K562 (cell line): ENCODE measurements around the gene CD38. TPM values are rescaled to one million over a fixed set of nuclear protein-coding genes. Genes with fewer than 3 reads are reported as not detected.

ENCODE experiments used
- ATAC-seq: fragments of 200-7000 bp; cut with Tn5 transposase; 3 replicates; pipeline ENCODE4 v1.9.1; 2020; ENCODE audit warnings: moderate library complexity
- BruUV-seq: library from RNA; stranded (reverse); fragments of 400-500 nt; replicated peaks from 2 replicates; lab custom pipeline; 2021; lab: Mats Ljungman, UMichigan
- CTCF ChIA-PET: fragments of 300-600 bp; formaldehyde crosslinking; extraction: SDS; loops from one replicate; lab custom pipeline; 2021; ENCODE audit warnings: low intra/inter-chr PET ratio; lab: Yijun Ruan, JAX
- POLR2A ChIA-PET: fragments of 300-600, 350-650 bp; sonication (Branson Sonifier 250); formaldehyde crosslinking; extraction: SDS; loops from one replicate; lab custom pipeline; 2021; ENCODE audit warnings: antibody characterized with exemption, inconsistent platforms; lab: Yijun Ruan, JAX
- DNase-seq, 4 experiments: peaks; one replicate each; pipeline versions ENCODE4 v3.0.0 to v3.0.0-alpha.2; 2011 to 2018; ENCODE audit warnings: low spot score in 3 of 4, mixed read lengths in 3 of 4; ENCODE audit errors: extremely low read depth in 1 of 4
- FAIRE-seq: peaks from 2 replicates; lab custom pipeline; 2011; peaks lifted over from hg19 to GRCh38; lab: Jason Lieb, UNC
- H2AFZ ChIP-seq: 2 replicates; pipeline ENCODE4 v1.6.0; 2011; ENCODE audit warnings: low read depth, low read length, control low read depth, inconsistent platforms
- H3K27ac ChIP-seq: fragments of 200-600 bp; 3 replicates; pipeline ENCODE4 v1.8.0; 2011; ENCODE audit warnings: low read depth, mild to moderate bottlenecking, control low read depth, inconsistent platforms, low read length, moderate library complexity, mixed read lengths; ENCODE audit errors: extremely low read depth
- H3K27me3 ChIP-seq, 2 experiments: fragments of 300-600 bp in 1 of 2; 2 replicates in 1 of 2; 3 replicates in 1 of 2; pipeline versions ENCODE4 v1.6.0 to v1.8.0; 2011; ENCODE audit warnings: inconsistent platforms in 2 of 2, low read length in 2 of 2, mild to moderate bottlenecking in 1 of 2, mixed read lengths in 1 of 2, moderate library complexity in 1 of 2; ENCODE audit not compliant: control insufficient read depth in 2 of 2, insufficient read depth in 2 of 2
- H3K36me3 ChIP-seq: fragments of 300-600 bp; 3 replicates; pipeline ENCODE4 v1.8.0; 2011; ENCODE audit warnings: mild to moderate bottlenecking, low read length, inconsistent platforms; ENCODE audit not compliant: control insufficient read depth, insufficient read depth
- H3K4me1 ChIP-seq, 2 experiments: fragments of 200-600 bp in 1 of 2; replicated peaks in 1 of 2; 2 replicates in 1 of 2; 3 replicates in 1 of 2; pipeline versions ENCODE4 v1.5.1 to v1.8.0; 2011; ENCODE audit warnings: inconsistent platforms in 2 of 2, low read length in 2 of 2, mild to moderate bottlenecking in 1 of 2, mixed read lengths in 1 of 2, moderate library complexity in 1 of 2; ENCODE audit not compliant: control insufficient read depth in 2 of 2, insufficient read depth in 2 of 2
- H3K4me2 ChIP-seq: 2 replicates; pipeline ENCODE4 v1.6.1; 2011; ENCODE audit warnings: low read length, control low read depth, inconsistent platforms, mixed read lengths; ENCODE audit not compliant: insufficient read depth
- H3K4me3 ChIP-seq: fragments of 200-600 bp; sonication (generic), shearing (Covaris generic); 2 replicates; pipeline ENCODE4 v1.5.1; 2016; ENCODE audit warnings: control low read depth, inconsistent platforms
- H3K79me2 ChIP-seq: fragments of 200-600 bp; 3 replicates; pipeline ENCODE4 v1.8.0; 2011; ENCODE audit warnings: low read length, inconsistent platforms; ENCODE audit not compliant: control insufficient read depth, insufficient read depth
- H3K9ac ChIP-seq, 2 experiments: 2 replicates each; pipeline versions ENCODE4 v1.6.0 to v1.6.1; 2011; ENCODE audit warnings: low read depth in 2 of 2, low read length in 2 of 2, control low read depth in 1 of 2, inconsistent platforms in 1 of 2, mild to moderate bottlenecking in 1 of 2, mixed read lengths in 1 of 2; ENCODE audit not compliant: insufficient read depth in 1 of 2
- H3K9me1 ChIP-seq: one replicate; pipeline ENCODE4 v1.6.0; 2011; ENCODE audit warnings: inconsistent platforms, mild to moderate bottlenecking, low read length, moderate library complexity; ENCODE audit not compliant: control insufficient read depth, insufficient read depth
- H3K9me3 ChIP-seq: replicated peaks from 2 replicates; pipeline ENCODE4 v1.5.1; 2011; ENCODE audit warnings: low read depth, low read length, inconsistent platforms; ENCODE audit not compliant: control insufficient read depth, insufficient read depth
- H4K20me1 ChIP-seq: replicated peaks from 2 replicates; pipeline ENCODE4 v1.6.1; 2011; ENCODE audit warnings: low read length, inconsistent platforms, mixed read lengths; ENCODE audit not compliant: control insufficient read depth, insufficient read depth
- CBX3 ChIP-seq, 2 experiments: IDR thresholded peaks; 1 replicate in 1 of 2; 2 replicates in 1 of 2; pipeline ENCODE4 v1.6.1; 2012; ENCODE audit warnings: inconsistent platforms in 2 of 2, low read length in 2 of 2, borderline replicate concordance in 1 of 2, control low read depth in 1 of 2
- NR2C2 ChIP-seq, 2 experiments: fragments of 200-800 bp in 1 of 2; sonication (Bioruptor generic) in 1 of 2; sonication (generic) in 1 of 2; formaldehyde crosslinking in 1 of 2; IDR thresholded peaks; 2 replicates each; pipeline versions ENCODE4 v1.6.1 to v1.8.0; 2016 to 2022; ENCODE audit warnings: mild to moderate bottlenecking in 1 of 2, missing compliant biosample characterization in 1 of 2, missing genetic modification characterization in 1 of 2, missing genetic modification reagents in 1 of 2
- RBM22 ChIP-seq: fragments of 200-400 bp; formaldehyde crosslinking; IDR thresholded peaks from 2 replicates; pipeline ENCODE4 v1.6.1; 2018; ENCODE audit warnings: low read length, low read depth; ENCODE audit not compliant: poor library complexity, severe bottlenecking
- RUNX1 ChIP-seq: sonication (generic); IDR thresholded peaks from 2 replicates; pipeline ENCODE4 v1.6.1; 2016; ENCODE audit warnings: antibody characterized with exemption, low read depth
- SMAD4 ChIP-seq: fragments of 250-450 bp; sonication (Bioruptor Pico); conservative IDR thresholded peaks from 2 replicates; pipeline ENCODE4 v1.8.0; 2021; ENCODE audit warnings: inconsistent platforms, mild to moderate bottlenecking, moderate library complexity
- SOX6 ChIP-seq: fragments of 450-650 bp; IDR thresholded peaks from 2 replicates; pipeline ENCODE4 v1.6.1; 2014; ENCODE audit warnings: mild to moderate bottlenecking
- SREBF1 ChIP-seq: fragments of 150-350 bp; IDR thresholded peaks from 2 replicates; pipeline ENCODE4 v1.6.1; 2014; ENCODE audit warnings: antibody characterized with exemption, low read depth, low read length, borderline replicate concordance
- TRIM28 ChIP-seq: fragments of 450-650 bp; IDR thresholded peaks from 2 replicates; pipeline ENCODE4 v1.6.1; 2017
- ZNF316 ChIP-seq: fragments of 450-650 bp; IDR thresholded peaks from 2 replicates; pipeline ENCODE4 v1.6.1; 2016
- WGBS: fragments of 100-300 bp; shearing (Covaris generic); methylation state at CpG from one replicate; pipeline ENCODE4 v1.1.6; 2016; ENCODE audit warnings: low coverage, mixed read lengths; ENCODE audit not compliant: insufficient coverage; ENCODE audit errors: missing lambda C conversion rate; 5-methylcytosine and 5-hydroxymethylcytosine counted together
- in situ Hi-C: fragments of 300-500 bp; cut with MboI; formaldehyde crosslinking; loops from 4 replicates; pipeline ENCODE4 v1.15.0; 2018; ENCODE audit warnings: inconsistent platforms, mixed read lengths
- intact Hi-C: fragments of 100-400 bp; cut with micrococcal nuclease; formaldehyde crosslinking; loops from 2 replicates; pipeline ENCODE4 v1.14.2; 2022
- polyA plus RNA-seq, 8 experiments: library from polyadenylated mRNA; depleted of rRNA in 4 of 8; stranded (reverse) in 5 of 8; unstranded in 3 of 8; fragments of >200 nt; fragmentation: Nextera tagmentation in 2 of 8; fragmentation: Illumina TruSeq in 1 of 8; extraction: Ambion mirVana in 2 of 8; extraction: Trizol in 1 of 8; gene quantifications; 2 replicates each; pipeline versions ENCODE4 v1.2.1 to v1.2.3, GENCODE V29; 2011 to 2014; ENCODE audit warnings: inconsistent platforms in 1 of 8, missing spikeins in 1 of 8
- total RNA-seq, 7 experiments: library from RNA; depleted of rRNA in 6 of 7; stranded (reverse); fragments of >200 nt in 6 of 7; fragmentation: Illumina TruSeq in 2 of 7; extraction: Trizol in 2 of 7; gene quantifications; 2 replicates each; pipeline versions ENCODE4 v1.2.1 to v1.2.3, GENCODE V29; 2011 to 2021; ENCODE audit warnings: low replicate concordance in 1 of 7
- TF ChIP-seq, protein P1 (sequence below): sonication (generic); formaldehyde crosslinking; IDR thresholded peaks from 2 replicates; pipeline ENCODE4 v1.8.0; 2022; ENCODE audit warnings: mild to moderate bottlenecking, missing genetic modification reagents
- TF ChIP-seq, protein P2 (sequence below): fragments of 250-450 bp; sonication (Bioruptor Pico); IDR thresholded peaks from 2 replicates; pipeline ENCODE4 v1.5.0; 2021
- TF ChIP-seq, protein P3 (sequence below), 2 experiments: fragments of 450-650 bp; IDR thresholded peaks; 2 replicates each; pipeline ENCODE4 v1.6.1; 2016
- TF ChIP-seq, protein P4 (sequence below), 2 experiments: fragments of 450-650 bp in 1 of 2; IDR thresholded peaks; 2 replicates each; pipeline ENCODE4 v1.6.1; 2011 to 2017; ENCODE audit warnings: low read depth in 2 of 2, antibody characterized with exemption in 1 of 2, borderline replicate concordance in 1 of 2, low read length in 1 of 2, mild to moderate bottlenecking in 1 of 2, mixed read lengths in 1 of 2; ENCODE audit not compliant: control insufficient read depth in 1 of 2

CD38 gene
- total and polyA plus RNA-seq, 9 of the 15 experiments (the other 6 are each of a cell fraction or from before 2014, with no cell fraction given), result 0.04 to 0.06 (median 0.04) TPM; not detected in 5

DNA sequence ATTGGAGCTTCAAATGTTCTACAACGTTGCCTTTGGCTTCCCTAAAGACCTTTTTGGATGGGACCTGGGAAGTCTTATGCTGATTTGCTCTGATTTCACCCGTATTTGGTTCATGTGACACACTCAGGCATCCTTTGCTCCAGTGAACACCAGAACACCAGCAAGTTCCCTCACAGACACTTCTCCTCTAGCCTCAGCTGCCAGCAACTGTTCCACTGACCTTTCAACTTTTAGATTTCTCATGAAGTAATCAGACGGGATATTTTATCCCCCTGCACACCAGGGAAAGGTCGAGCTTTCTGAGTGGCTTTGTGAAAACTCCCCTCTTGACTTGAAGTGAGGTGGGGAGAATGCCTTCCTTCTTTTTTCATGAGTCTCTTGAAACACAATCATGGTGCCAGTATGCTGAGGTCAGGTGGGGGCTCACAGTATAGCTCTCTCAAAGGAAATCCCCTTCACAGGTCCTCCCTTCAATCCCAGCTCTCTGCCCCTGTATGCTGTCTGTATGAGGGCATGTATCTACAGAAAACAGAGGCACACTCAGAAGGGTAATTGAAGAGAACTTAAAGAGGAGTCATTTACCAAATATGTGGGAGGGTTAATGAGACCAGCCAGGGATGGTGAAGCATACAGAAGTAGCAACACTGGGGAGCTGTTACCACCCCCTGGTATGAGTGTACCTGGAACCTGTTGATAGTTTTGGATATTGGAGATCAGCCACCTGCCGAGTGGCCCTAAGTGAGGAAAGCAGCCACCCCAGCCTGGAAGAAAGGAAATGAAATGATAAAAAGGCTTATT lies 97.7 kb downstream of the CD38 start (continued):
- TF ChIP-seq NR2C2 (CRISPR knock-in tag; IDR thresholded peaks at IDR 0.05) (no peak), NR2C2 (tag; IDR thresholded peaks at IDR 0.05) (no peak), RBM22 (no peak), SOX6 (no peak)
- TF ChIP-seq, protein P1, sequence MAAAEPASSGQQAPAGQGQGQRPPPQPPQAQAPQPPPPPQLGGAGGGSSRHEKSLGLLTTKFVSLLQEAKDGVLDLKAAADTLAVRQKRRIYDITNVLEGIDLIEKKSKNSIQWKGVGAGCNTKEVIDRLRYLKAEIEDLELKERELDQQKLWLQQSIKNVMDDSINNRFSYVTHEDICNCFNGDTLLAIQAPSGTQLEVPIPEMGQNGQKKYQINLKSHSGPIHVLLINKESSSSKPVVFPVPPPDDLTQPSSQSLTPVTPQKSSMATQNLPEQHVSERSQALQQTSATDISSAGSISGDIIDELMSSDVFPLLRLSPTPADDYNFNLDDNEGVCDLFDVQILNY, result no peak
- TF ChIP-seq, protein P2, sequence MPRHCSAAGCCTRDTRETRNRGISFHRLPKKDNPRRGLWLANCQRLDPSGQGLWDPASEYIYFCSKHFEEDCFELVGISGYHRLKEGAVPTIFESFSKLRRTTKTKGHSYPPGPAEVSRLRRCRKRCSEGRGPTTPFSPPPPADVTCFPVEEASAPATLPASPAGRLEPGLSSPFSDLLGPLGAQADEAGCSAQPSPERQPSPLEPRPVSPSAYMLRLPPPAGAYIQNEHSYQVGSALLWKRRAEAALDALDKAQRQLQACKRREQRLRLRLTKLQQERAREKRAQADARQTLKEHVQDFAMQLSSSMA (CRISPR knock-in tag), result no peak

DNA sequence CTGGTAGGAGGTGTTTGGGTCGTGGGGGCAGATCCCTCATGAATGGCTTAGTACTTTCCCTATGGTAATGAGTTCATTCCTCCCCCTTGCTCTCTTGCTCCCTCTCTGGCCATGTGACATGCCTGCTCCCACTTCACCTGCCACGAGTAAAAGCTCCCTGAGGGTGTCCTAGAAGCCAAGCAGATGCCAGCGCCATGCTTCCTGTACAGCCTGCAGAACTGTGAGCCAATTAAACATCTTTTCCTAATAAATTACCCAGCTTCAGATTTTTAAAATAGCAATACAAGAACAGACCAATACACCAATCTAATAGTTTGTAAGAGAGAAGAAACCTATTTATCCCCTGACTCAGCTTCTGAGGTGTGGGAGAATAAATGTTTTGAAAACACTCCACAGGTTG lies 99.9 kb downstream of the CD38 start:
- Histone ChIP-seq H3K4me1 (no peaks in the 10 kb centered on the region), H3K9ac (no peak overlapping the region), H3K79me2 (no peaks in the 10 kb centered on the region), H3K36me3 (no peaks in the 10 kb centered on the region), H3K27ac (no peak overlapping the region), H3K9me3 (no peaks in the 10 kb centered on the region), H3K4me3 (no peak overlapping the region), H3K9me1 (no peaks in the 10 kb centered on the region), H2AFZ (no peak overlapping the region), H3K27me3 (no peaks in the 10 kb centered on the region), H3K4me2 (no peak overlapping the region), H4K20me1 (no peaks in the 10 kb centered on the region)
- DNase-seq (no peak), FAIRE-seq (no peak), ATAC-seq (no peak)
- POLR2A ChIA-PET, result interaction anchor here (1.2 kb wide), 1 partner anchor 15 kb away, joined by 3 read pairs; no protein-coding TSS in a partner anchor
- 0% methylated on average over 3 of the region's 3 CpGs for WGBS
- in situ Hi-C loops (no loop called here), intact Hi-C loops (no loop called here)
- BruUV-seq, result no TSS peak
- CTCF ChIA-PET, result no interaction called here
- peak; percentile 60; the same call in 1 of the 2 replicates for TF ChIP-seq TRIM28
- TF ChIP-seq, protein P3, sequence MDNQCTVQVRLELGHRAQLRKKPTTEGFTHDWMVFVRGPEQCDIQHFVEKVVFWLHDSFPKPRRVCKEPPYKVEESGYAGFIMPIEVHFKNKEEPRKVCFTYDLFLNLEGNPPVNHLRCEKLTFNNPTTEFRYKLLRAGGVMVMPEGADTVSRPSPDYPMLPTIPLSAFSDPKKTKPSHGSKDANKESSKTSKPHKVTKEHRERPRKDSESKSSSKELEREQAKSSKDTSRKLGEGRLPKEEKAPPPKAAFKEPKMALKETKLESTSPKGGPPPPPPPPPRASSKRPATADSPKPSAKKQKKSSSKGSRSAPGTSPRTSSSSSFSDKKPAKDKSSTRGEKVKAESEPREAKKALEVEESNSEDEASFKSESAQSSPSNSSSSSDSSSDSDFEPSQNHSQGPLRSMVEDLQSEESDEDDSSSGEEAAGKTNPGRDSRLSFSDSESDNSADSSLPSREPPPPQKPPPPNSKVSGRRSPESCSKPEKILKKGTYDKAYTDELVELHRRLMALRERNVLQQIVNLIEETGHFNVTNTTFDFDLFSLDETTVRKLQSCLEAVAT (IDR thresholded peaks at IDR 0.05), result no peak
- 0 out of 3 replicates have a peak, but pooled peaks of 1 of the 2 experiments have one; percentile 26 for TF ChIP-seq CBX3 (IDR thresholded peaks at IDR 0.05; ENCODE audit: borderline replicate concordance in 1 of 2, low read length in 2 of 2)
- TF ChIP-seq, protein P4, sequence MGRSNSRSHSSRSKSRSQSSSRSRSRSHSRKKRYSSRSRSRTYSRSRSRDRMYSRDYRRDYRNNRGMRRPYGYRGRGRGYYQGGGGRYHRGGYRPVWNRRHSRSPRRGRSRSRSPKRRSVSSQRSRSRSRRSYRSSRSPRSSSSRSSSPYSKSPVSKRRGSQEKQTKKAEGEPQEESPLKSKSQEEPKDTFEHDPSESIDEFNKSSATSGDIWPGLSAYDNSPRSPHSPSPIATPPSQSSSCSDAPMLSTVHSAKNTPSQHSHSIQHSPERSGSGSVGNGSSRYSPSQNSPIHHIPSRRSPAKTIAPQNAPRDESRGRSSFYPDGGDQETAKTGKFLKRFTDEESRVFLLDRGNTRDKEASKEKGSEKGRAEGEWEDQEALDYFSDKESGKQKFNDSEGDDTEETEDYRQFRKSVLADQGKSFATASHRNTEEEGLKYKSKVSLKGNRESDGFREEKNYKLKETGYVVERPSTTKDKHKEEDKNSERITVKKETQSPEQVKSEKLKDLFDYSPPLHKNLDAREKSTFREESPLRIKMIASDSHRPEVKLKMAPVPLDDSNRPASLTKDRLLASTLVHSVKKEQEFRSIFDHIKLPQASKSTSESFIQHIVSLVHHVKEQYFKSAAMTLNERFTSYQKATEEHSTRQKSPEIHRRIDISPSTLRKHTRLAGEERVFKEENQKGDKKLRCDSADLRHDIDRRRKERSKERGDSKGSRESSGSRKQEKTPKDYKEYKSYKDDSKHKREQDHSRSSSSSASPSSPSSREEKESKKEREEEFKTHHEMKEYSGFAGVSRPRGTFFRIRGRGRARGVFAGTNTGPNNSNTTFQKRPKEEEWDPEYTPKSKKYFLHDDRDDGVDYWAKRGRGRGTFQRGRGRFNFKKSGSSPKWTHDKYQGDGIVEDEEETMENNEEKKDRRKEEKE (IDR thresholded peaks at IDR 0.05; ENCODE audit: borderline replicate concordance in 1 of 2, control insufficient read depth in 1 of 2, low read depth in 2 of 2, low read length in 1 of 2), result no peak
- no peak for TF ChIP-seq RUNX1
- TF ChIP-seq SREBF1, result no peak
- TF ChIP-seq SMAD4 (CRISPR knock-in tag), result no peak
- TF ChIP-seq ZNF316, result peak; percentile 73
